Osteocyte (in vitro differentiated cells): ENCODE results near the gene NFIA. TPM values are rescaled to one million over a fixed set of nuclear protein-coding genes. Genes with fewer than 3 reads are reported as not detected.

Experiments used
- DNase-seq: peaks from one replicate; pipeline ENCODE4 v3.0.0; 2021; ENCODE audit warnings: mixed read lengths; ENCODE audit not compliant: unreplicated experiment; ENCODE audit errors: extremely low spot score
- H3K27ac Mint-ChIP-seq: one replicate; pipeline ENCODE4 v1.8.0; 2021; ENCODE audit warnings: mild to moderate bottlenecking, mixed read lengths; ENCODE audit not compliant: unreplicated experiment
- H3K27me3 Mint-ChIP-seq: one replicate; pipeline ENCODE4 v1.8.0; 2021; ENCODE audit warnings: mixed read lengths; ENCODE audit not compliant: unreplicated experiment
- H3K36me3 Mint-ChIP-seq: one replicate; pipeline ENCODE4 v1.8.0; 2021; ENCODE audit warnings: mixed read lengths; ENCODE audit not compliant: unreplicated experiment
- H3K4me1 Mint-ChIP-seq: one replicate; pipeline ENCODE4 v1.8.0; 2021; ENCODE audit warnings: mixed read lengths; ENCODE audit not compliant: unreplicated experiment
- H3K4me3 Mint-ChIP-seq: one replicate; pipeline ENCODE4 v1.8.0; 2021; ENCODE audit warnings: mild to moderate bottlenecking, moderate library complexity, mixed read lengths; ENCODE audit not compliant: unreplicated experiment
- H3K9me3 Mint-ChIP-seq: one replicate; pipeline ENCODE4 v1.8.0; 2021; ENCODE audit warnings: mixed read lengths; ENCODE audit not compliant: unreplicated experiment
- CTCF ChIP-seq: fragments of 200-600 bp; sonication (generic); IDR thresholded peaks from 2 replicates; pipeline ENCODE4 v1.5.0; 2021; ENCODE audit warnings: antibody characterized with exemption, mild to moderate bottlenecking, moderate library complexity
- total RNA-seq: library from RNA; stranded (reverse); gene quantifications from 2 replicates; pipeline ENCODE4 v1.2.1, GENCODE V29; 2021

The NFIA gene
- total RNA-seq, 1 donor from 2014 or later = 46.7 TPM

DNA sequence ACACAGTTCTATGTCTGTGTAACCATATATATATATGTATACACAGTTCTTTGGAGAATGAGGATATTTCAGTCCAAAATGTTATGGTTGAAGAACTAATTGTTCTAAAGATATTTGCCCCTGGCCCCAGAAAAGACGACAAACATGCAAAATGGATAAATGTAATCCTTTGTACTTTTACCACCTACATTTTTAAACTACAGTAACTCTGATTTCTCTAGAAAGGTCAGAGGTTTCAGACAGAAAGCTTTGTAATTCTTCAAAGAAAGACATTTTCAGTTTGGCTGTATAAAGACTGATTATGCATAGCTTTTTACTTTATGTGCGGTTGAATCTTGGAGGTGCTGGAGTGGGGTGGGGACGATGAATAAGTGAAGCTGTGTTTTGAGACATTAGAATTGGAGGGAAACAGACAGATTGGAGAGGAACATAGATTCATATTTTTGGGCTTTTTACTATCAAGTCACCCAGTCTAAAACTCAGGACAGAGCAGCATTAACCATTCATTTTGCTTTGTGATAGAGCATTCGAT, 16.6 kb downstream of the NFIA start:
- no peak for TF ChIP-seq CTCF
- Mint-ChIP-seq H3K27me3 (no peaks in the 10 kb centered on the region), H3K36me3 (peaks cover 6% of the 10 kb centered on the region), H3K4me1 (peaks cover 18% of the 10 kb centered on the region), H3K9me3 (no peaks in the 10 kb centered on the region), H3K27ac (no peak overlapping the region), H3K4me3 (no peak overlapping the region)
- no peak for DNase-seq

GRCh38 chr1:61100578-61100977, 18.2 kb downstream of the NFIA start:
- no peak for TF ChIP-seq CTCF
- Mint-ChIP-seq H3K4me1 (peaks cover 19% of the 10 kb centered on the region), H3K27me3 (no peaks in the 10 kb centered on the region), H3K4me3 (no peak overlapping the region), H3K36me3 (peaks cover 4% of the 10 kb centered on the region), H3K9me3 (no peaks in the 10 kb centered on the region), H3K27ac (no peak overlapping the region)
- DNase-seq = no peak

DNA sequence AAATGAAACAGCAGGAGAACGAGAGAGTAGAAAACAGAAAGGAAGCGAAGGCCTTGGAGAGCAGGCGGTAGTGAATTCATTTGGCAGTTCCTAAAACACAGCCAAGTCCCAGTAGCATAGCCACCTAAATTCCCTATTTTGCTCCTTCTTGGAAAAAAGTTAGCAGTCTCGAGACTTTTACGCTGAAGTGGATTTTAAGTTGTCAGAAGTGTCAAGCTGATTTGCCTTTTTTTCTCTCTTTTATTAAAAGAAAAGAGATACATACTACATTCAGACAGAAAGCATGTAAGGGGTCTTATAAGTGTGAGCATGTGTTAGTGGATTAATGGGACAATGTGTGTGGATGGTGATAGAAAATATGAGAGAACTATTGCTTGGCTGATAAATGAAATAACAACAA, 19.2 kb downstream of the NFIA start:
- no peak for TF ChIP-seq CTCF
- Mint-ChIP-seq H3K4me1 (peaks cover 19% of the 10 kb centered on the region), H3K36me3 (peaks cover 4% of the 10 kb centered on the region), H3K27me3 (no peaks in the 10 kb centered on the region), H3K4me3 (no peak overlapping the region), H3K27ac (peak overlapping the region; percentile 52), H3K9me3 (no peaks in the 10 kb centered on the region)
- DNase-seq = no peak

GRCh38 chr1:61102041-61102440, 19.7 kb downstream of the NFIA start:
- Mint-ChIP-seq H3K4me3 (no peak overlapping the region), H3K9me3 (no peaks in the 10 kb centered on the region), H3K4me1 (peaks cover 19% of the 10 kb centered on the region), H3K27ac (peak overlapping the region; percentile 52), H3K36me3 (peaks cover 4% of the 10 kb centered on the region), H3K27me3 (no peaks in the 10 kb centered on the region)
- DNase-seq = no peak
- TF ChIP-seq CTCF = no peak

DNA sequence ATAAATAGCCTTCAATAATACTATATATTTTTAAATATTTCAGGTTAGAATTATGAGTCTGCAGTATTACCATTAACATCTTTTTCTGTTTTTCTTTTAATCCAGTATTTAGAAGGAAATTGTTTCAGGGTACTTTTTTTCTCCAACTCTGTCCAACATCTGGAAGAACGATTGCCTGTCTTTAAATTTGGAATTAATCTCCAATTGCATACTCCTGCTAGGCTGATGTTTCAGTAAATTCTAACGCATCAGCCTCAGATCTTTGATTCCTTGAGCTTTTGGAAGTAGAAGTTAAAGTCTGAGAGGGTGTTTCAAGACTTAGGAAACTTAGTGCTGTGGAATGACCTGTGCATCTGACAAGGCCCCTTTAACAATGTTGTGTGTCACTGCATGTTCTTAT, 20.3 kb downstream of the NFIA start:
- Mint-ChIP-seq H3K36me3 (peaks cover 4% of the 10 kb centered on the region), H3K4me3 (no peak overlapping the region), H3K27ac (no peak overlapping the region), H3K4me1 (peaks cover 15% of the 10 kb centered on the region), H3K27me3 (no peaks in the 10 kb centered on the region), H3K9me3 (no peaks in the 10 kb centered on the region)
- no peak for DNase-seq
- TF ChIP-seq CTCF = no peak
